Uterus (tissue), 4 donors: Measurements from ENCODE around the gene SENP6. TPM values are rescaled to one million over a fixed set of nuclear protein-coding genes. Genes with fewer than 3 reads are reported as not detected.
"Not testable (repeated sequence)": the region's sequence is repeated elsewhere in the genome, so short reads cannot be mapped to it uniquely, and the experiment has no call there.

Experiments used
- DNase-seq, 2 donors: peaks; one replicate each; pipeline ENCODE4 v3.0.0-alpha.2; 2019 to 2020
- H3K27ac ChIP-seq, 2 donors: fragments of 200-600 bp; sonication (generic); 1 replicate in 1 of 2; 2 replicates in 1 of 2; pipeline ENCODE4 v1.5.1; 2016 to 2018
- H3K27me3 ChIP-seq, 2 donors: fragments of 200-600 bp; sonication (generic); one replicate each; pipeline ENCODE4 v1.5.1; 2018 to 2019; ENCODE audit warnings: control low read depth in 1 of 2
- H3K36me3 ChIP-seq, 2 donors: fragments of 200-600 bp; sonication (generic); one replicate each; pipeline ENCODE4 v1.5.1; 2019; ENCODE audit warnings: control low read depth in 1 of 2
- H3K4me1 ChIP-seq, 2 donors: fragments of 200-600 bp; sonication (generic); one replicate each; pipeline ENCODE4 v1.5.1; 2018 to 2019; ENCODE audit warnings: control low read depth in 1 of 2
- H3K4me3 ChIP-seq, 2 donors: fragments of 200-600 bp; sonication (generic); 1 replicate in 1 of 2; 2 replicates in 1 of 2; pipeline ENCODE4 v1.5.1; 2018 to 2019; ENCODE audit warnings: mild to moderate bottlenecking in 1 of 2
- H3K9me3 ChIP-seq, 2 donors: fragments of 200-600 bp; sonication (generic); one replicate each; pipeline ENCODE4 v1.5.1; 2019; ENCODE audit warnings: control low read depth in 1 of 2
- CTCF ChIP-seq, 4 experiments: fragments of 200-600 bp in 2 of 4; fragments of 450-650 bp in 2 of 4; sonication (generic) in 2 of 4; IDR thresholded peaks; one replicate each; pipeline ENCODE4 v1.5.1; 2016 to 2019; ENCODE audit warnings: antibody characterized with exemption in 4 of 4, mild to moderate bottlenecking in 2 of 4, moderate library complexity in 1 of 4
- POLR2A ChIP-seq, 2 donors: fragments of 450-650 bp; IDR thresholded peaks; one replicate each; pipeline ENCODE4 v1.6.1; 2016; ENCODE audit warnings: antibody characterized with exemption in 2 of 2, mild to moderate bottlenecking in 1 of 2, moderate library complexity in 1 of 2
- intact Hi-C: fragments of 100-400 bp; cut with DNase I; formaldehyde crosslinking; loops from one replicate; pipeline ENCODE4 v1.15.1; 2023; ENCODE audit warnings: low total_unique reads
- total RNA-seq, 4 donors: library from RNA; depleted of rRNA in 3 of 4; stranded (reverse); fragments of >200 nt in 3 of 4; gene quantifications; one replicate each; pipeline versions ENCODE4 v1.1.0 to v1.2.4, GENCODE V29; 2014 to 2023
- donor health status: DM: yes; HTN: yes; CAD: no.

Gene SENP6
- total RNA-seq, 4 donors from 2014 or later = 70.4 to 258 (median 205) TPM

- no peaks in the 10 kb centered on the region for H3K4me1 ChIP-seq
- TF ChIP-seq POLR2A (IDR thresholded peaks at IDR 0.05) = no peak
- TF ChIP-seq CTCF (IDR thresholded peaks at IDR 0.05) = no peak
- no peaks in the 10 kb centered on the region for H3K27me3 ChIP-seq
- H3K4me3 ChIP-seq = no peak overlapping the region
- H3K27ac ChIP-seq = no peak overlapping the region
- intact Hi-C loops = no loop called here
- H3K36me3 ChIP-seq = no peaks in the 10 kb centered on the region
- H3K9me3 ChIP-seq = no peaks in the 10 kb centered on the region
- no peak for DNase-seq
These were observed 117.5 kb downstream of the SENP6 start for GRCh38 chr6:75719133-75719532.

- intact Hi-C loops = no loop called here
- H3K27me3 ChIP-seq = no peaks in the 10 kb centered on the region
- no peak for TF ChIP-seq CTCF (IDR thresholded peaks at IDR 0.05)
- TF ChIP-seq POLR2A (IDR thresholded peaks at IDR 0.05) = no peak
- no peak overlapping the region for H3K27ac ChIP-seq
- H3K9me3 ChIP-seq = no peaks in the 10 kb centered on the region
- no peak for DNase-seq
- H3K4me1 ChIP-seq = no peaks in the 10 kb centered on the region
- H3K36me3 ChIP-seq = no peaks in the 10 kb centered on the region
- no peak overlapping the region for H3K4me3 ChIP-seq
These were observed 121.7 kb downstream of the SENP6 start for GRCh38 chr6:75723382-75723781.

GRCh38 chr6:75727206-75727605, 125.5 kb downstream of the SENP6 start:
- no peak overlapping the region for H3K4me3 ChIP-seq
- H3K4me1 ChIP-seq = no peaks in the 10 kb centered on the region
- no peaks in the 10 kb centered on the region for H3K27me3 ChIP-seq
- no peak for TF ChIP-seq CTCF (IDR thresholded peaks at IDR 0.05)
- no peak for TF ChIP-seq POLR2A (IDR thresholded peaks at IDR 0.05)
- H3K9me3 ChIP-seq = no peaks in the 10 kb centered on the region
- H3K27ac ChIP-seq = no peak overlapping the region
- no peak for DNase-seq
- no peaks in the 10 kb centered on the region for H3K36me3 ChIP-seq
- intact Hi-C loops = no loop called here

- DNase-seq, H3K27ac ChIP-seq, H3K4me3 ChIP-seq, H3K9me3 ChIP-seq, H3K27me3 ChIP-seq, intact Hi-C loops, H3K36me3 ChIP-seq, H3K4me1 ChIP-seq: not testable (repeated sequence)
These were observed 129.3 kb downstream of the SENP6 start for GRCh38 chr6:75731029-75731428.

GRCh38 chr6:75735491-75736186, 134.0 kb downstream of the SENP6 start:
- no peak overlapping the region for H3K4me3 ChIP-seq
- no peak for TF ChIP-seq POLR2A (IDR thresholded peaks at IDR 0.05)
- no peak for TF ChIP-seq CTCF (IDR thresholded peaks at IDR 0.05)
- no peak overlapping the region for H3K27ac ChIP-seq
- H3K4me1 ChIP-seq = no peaks in the 10 kb centered on the region
- no peak for DNase-seq
- H3K36me3 ChIP-seq = no peaks in the 10 kb centered on the region
- no peaks in the 10 kb centered on the region for H3K27me3 ChIP-seq
- intact Hi-C loops = no loop called here
- no peaks in the 10 kb centered on the region for H3K9me3 ChIP-seq

- DNase-seq = no peak
- intact Hi-C loops = no loop called here
- H3K4me3 ChIP-seq = no peak overlapping the region
- TF ChIP-seq CTCF (IDR thresholded peaks at IDR 0.05) (no peak), POLR2A (IDR thresholded peaks at IDR 0.05) (no peak)
- H3K36me3 ChIP-seq = no peaks in the 10 kb centered on the region
- no peaks in the 10 kb centered on the region for H3K9me3 ChIP-seq
- no peaks in the 10 kb centered on the region for H3K27me3 ChIP-seq
- no peak overlapping the region for H3K27ac ChIP-seq
- H3K4me1 ChIP-seq = no peaks in the 10 kb centered on the region
These were observed 142.3 kb downstream of the SENP6 start for GRCh38 chr6:75743971-75744370.
